ENCODE results near the gene NUPR2. TPM values are rescaled to one million over a fixed set of nuclear protein-coding genes. Genes with fewer than 3 reads are reported as not detected.

The NUPR2 gene
- not detected in 2 replicates for total RNA-seq (2021; fragmentation: NEBNext Ultra II Directional; extraction: Animal tissue kit (Norgen Biotek cat#: 25700))
- polyA plus RNA-seq (2011; rRNA removed): not detected in 2 replicates
- polyA plus RNA-seq (2011; cell fraction: cytosol; rRNA removed): not detected
- polyA plus RNA-seq (2011; cell fraction: nucleus; rRNA removed): not detected
- not detected in 4 replicates for polyA plus RNA-seq (2012, experiment 1 of 2)
- not detected for polyA plus RNA-seq (2012, experiment 2 of 2)
- polyA plus RNA-seq (2013, experiment 1 of 2): not detected
- polyA plus RNA-seq (2013, experiment 2 of 2): not detected
- polyA minus RNA-seq (2011; rRNA and poly(A)+ RNA removed): not detected in 2 replicates
- not detected for polyA minus RNA-seq (2011; cell fraction: cytosol; rRNA and poly(A)+ RNA removed)
- not detected for polyA minus RNA-seq (2011; cell fraction: nucleus; rRNA and poly(A)+ RNA removed)
- long read RNA-seq, experiment 1: 0 reads
- long read RNA-seq, experiment 2: 0 reads

GRCh38 chr7:56115852-56116538 is at the start of gene NUPR2:
Gene NUPR2, minus strand, starts transcription at chr7:56116417. Its CDS starts 103 bp downstream, at chr7:56116314.
- ChIA-PET CTCF (ENCODE audit: partially characterized antibody) (no interaction called here), POLR2A (ENCODE audit: partially characterized antibody) (no interaction called here)
- H3K4me3 ChIP-seq (ENCODE audit: extremely low read depth in 1 of 4, insufficient read depth in 2 of 4, low read depth in 3 of 4, low read length in 4 of 4): no peak within 1 kb of the TSS
- H3K56ac ChIP-seq (replicated peaks; ENCODE audit: insufficient read length, low read depth, low read length): no peak within 1 kb of the TSS
- H3K4me2 ChIP-seq (ENCODE audit: insufficient read depth in 1 of 2, low read depth in 2 of 2, low read length in 2 of 2): no peak within 1 kb of the TSS
- no peak within 1 kb of the TSS for H4K91ac ChIP-seq (replicated peaks; ENCODE audit: insufficient read length, low read length)
- no peak within 1 kb of the TSS for H2BK15ac ChIP-seq (ENCODE audit: low read length)
- H3K79me2 ChIP-seq (ENCODE audit: control insufficient read depth in 1 of 2, insufficient read depth in 2 of 2, low read length in 2 of 2): no peaks in the 10 kb centered on the region
- DNase-seq (ENCODE audit: low read depth in 1 of 2, low spot score in 2 of 2) (no peak), FAIRE-seq (no peak)
- no peak within 1 kb of the TSS for H4K5ac ChIP-seq (ENCODE audit: insufficient read length, low read depth, low read length)
- H2AK5ac ChIP-seq (ENCODE audit: low read depth, low read length): no peak within 1 kb of the TSS
- no peak within 1 kb of the TSS for H3K23ac ChIP-seq (ENCODE audit: insufficient read length)
- H4K8ac ChIP-seq (ENCODE audit: extremely low read depth, insufficient read depth, low read length): no peak within 1 kb of the TSS
- no peak within 1 kb of the TSS for H2BK5ac ChIP-seq (ENCODE audit: low read depth, low read length)
- H2BK120ac ChIP-seq (replicated peaks; ENCODE audit: low read depth, low read length): no peak within 1 kb of the TSS
- H3K79me1 ChIP-seq (ENCODE audit: low read depth, low read length): no peaks in the 10 kb centered on the region
- H2BK20ac ChIP-seq (ENCODE audit: low read length): no peak within 1 kb of the TSS
- H3K27me3 ChIP-seq (replicated peaks in 1 of 4; ENCODE audit: control insufficient read depth in 3 of 4, extremely low read depth in 1 of 4, insufficient read depth in 3 of 4, low read length in 3 of 4): no peaks in the 10 kb centered on the region
- H3K36me3 ChIP-seq (ENCODE audit: control insufficient read depth in 2 of 4, insufficient read depth in 4 of 4, low read length in 3 of 4): no peaks in the 10 kb centered on the region
- WGBS, 2 experiments (ENCODE audit: extremely low coverage in 1 of 2, insufficient coverage in 1 of 2, insufficient read length in 1 of 2, insufficient replicate concordance in 2 of 2, low coverage in 1 of 2, low lambda C conversion rate in 2 of 2, missing lambda C conversion rate in 1 of 2): 94% methylated on average over 50 of the region's 65 CpGs; no CpG with 5 or more reads in 1 of the 2 experiments
- H3K18ac ChIP-seq (ENCODE audit: extremely low read depth, low read length): no peak within 1 kb of the TSS
- H3K9me3 ChIP-seq (ENCODE audit: insufficient read depth in 2 of 2, low read depth in 1 of 2, low read length in 1 of 2): peaks cover 28 to 59% of the 10 kb centered on the region in 2 experiments
- no peaks in the 10 kb centered on the region for H3K4me1 ChIP-seq (replicated peaks in 1 of 4; ENCODE audit: control insufficient read depth in 3 of 4, insufficient read depth in 4 of 4, low read length in 3 of 4)
- no peak within 1 kb of the TSS for H3K4ac ChIP-seq (replicated peaks; ENCODE audit: insufficient read length, low read depth, low read length)
- H2BK12ac ChIP-seq (ENCODE audit: low read depth, low read length): no peak within 1 kb of the TSS
- no peak within 1 kb of the TSS for H3K27ac ChIP-seq (ENCODE audit: low read depth, low read length)
- H3K14ac ChIP-seq (ENCODE audit: insufficient read length): no peak within 1 kb of the TSS
- no peak within 1 kb of the TSS for H2AFZ ChIP-seq (ENCODE audit: low read length)
- no peak within 1 kb of the TSS for H3K9ac ChIP-seq (replicated peaks in 1 of 4; ENCODE audit: extremely low read depth in 1 of 4, low read depth in 3 of 4, low read length in 3 of 4)
- no peaks in the 10 kb centered on the region for H3K23me2 ChIP-seq (ENCODE audit: low read depth, low read length)
- no peaks in the 10 kb centered on the region for H4K20me1 ChIP-seq (replicated peaks in 1 of 2; ENCODE audit: control insufficient read depth in 1 of 2, insufficient read depth in 2 of 2, low read length in 2 of 2)
- TF ChIP-seq SRF (IDR thresholded peaks at IDR 0.05; ENCODE audit: low read depth, low read length) (no peak), TAF1 (IDR thresholded peaks at IDR 0.05; ENCODE audit: low read depth, low read length) (no peak), HDAC6 (IDR thresholded peaks at IDR 0.05; ENCODE audit: low read depth, low read length) (no peak), EZH2 (IDR thresholded peaks at IDR 0.05; ENCODE audit: low read depth, low read length, severe bottlenecking) (no peak), PHF8 (conservative IDR thresholded peaks at IDR 0.05; ENCODE audit: low read depth, low read length) (no peak), POU5F1 (IDR thresholded peaks at IDR 0.05; ENCODE audit: low read depth, low read length) (no peak), HDAC2 (IDR thresholded peaks at IDR 0.05; ENCODE audit: borderline replicate concordance in 1 of 2, low read depth in 2 of 2, low read length in 2 of 2) (no peak), YY1 (IDR thresholded peaks at IDR 0.05; ENCODE audit: low read depth, low read length) (no peak), EP300 (IDR thresholded peaks at IDR 0.05; ENCODE audit: borderline replicate concordance in 1 of 2, low read depth in 2 of 2, low read length in 2 of 2) (no peak), CEBPB (IDR thresholded peaks at IDR 0.05; ENCODE audit: low read depth, low read length) (no peak)
- TF ChIP-seq, protein P1, sequence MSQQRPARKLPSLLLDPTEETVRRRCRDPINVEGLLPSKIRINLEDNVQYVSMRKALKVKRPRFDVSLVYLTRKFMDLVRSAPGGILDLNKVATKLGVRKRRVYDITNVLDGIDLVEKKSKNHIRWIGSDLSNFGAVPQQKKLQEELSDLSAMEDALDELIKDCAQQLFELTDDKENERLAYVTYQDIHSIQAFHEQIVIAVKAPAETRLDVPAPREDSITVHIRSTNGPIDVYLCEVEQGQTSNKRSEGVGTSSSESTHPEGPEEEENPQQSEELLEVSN (IDR thresholded peaks at IDR 0.05): no peak

Measured in H1 (cell line).